ENCODE results near the gene ZNF439. TPM values are rescaled to one million over a fixed set of nuclear protein-coding genes. Genes with fewer than 3 reads are reported as not detected.
"Not testable (repeated sequence)": the region's sequence is repeated elsewhere in the genome, so short reads cannot be mapped to it uniquely, and the experiment has no call there.

The ZNF439 gene
- total and polyA plus RNA-seq, 9 donors: 6.6 to 14.6 (median 10.9) TPM

DNA sequence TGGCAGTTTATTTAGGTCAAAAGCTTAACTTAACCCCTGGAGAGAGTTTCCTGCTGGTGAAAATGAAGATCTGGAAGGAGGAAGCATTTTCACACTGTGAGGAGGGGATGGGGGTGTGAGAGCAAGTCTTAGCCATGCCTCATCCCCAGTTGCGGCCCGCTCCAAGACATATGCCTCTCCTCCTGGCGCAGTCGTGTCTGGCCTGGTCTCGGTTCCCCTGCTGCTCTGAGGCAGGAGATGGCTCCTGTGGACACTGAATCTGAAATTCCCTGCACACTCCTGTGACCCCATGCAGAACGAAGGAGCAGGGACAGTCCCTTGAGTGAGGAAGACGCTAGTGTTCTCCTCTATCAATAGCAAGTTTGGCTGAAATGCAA, 38.7 kb downstream of the ZNF439 start:
- 13 to 26% (median 26%) methylated on average over 7 of the region's 7 CpGs for whole genome bisulfite sequencing, 3 donors
- peaks cover 5% of the 10 kb centered on the region for H3K4me1 ChIP-seq (ENCODE audit: insufficient read depth)
- H3K27ac ChIP-seq: peak overlapping the region in 1 of 2 donors; percentile 75
- no peak for DNase-seq
- intact Hi-C loops (cut with DNase I): loop anchor here in 1 of 4 donors (5.0 kb wide), 1 partner anchor 35 kb away; no protein-coding TSS in a partner anchor
- no peaks in the 10 kb centered on the region for H3K9me3 ChIP-seq
- H3K4me3 ChIP-seq: peak overlapping the region; percentile 84
- TF ChIP-seq, protein P1, sequence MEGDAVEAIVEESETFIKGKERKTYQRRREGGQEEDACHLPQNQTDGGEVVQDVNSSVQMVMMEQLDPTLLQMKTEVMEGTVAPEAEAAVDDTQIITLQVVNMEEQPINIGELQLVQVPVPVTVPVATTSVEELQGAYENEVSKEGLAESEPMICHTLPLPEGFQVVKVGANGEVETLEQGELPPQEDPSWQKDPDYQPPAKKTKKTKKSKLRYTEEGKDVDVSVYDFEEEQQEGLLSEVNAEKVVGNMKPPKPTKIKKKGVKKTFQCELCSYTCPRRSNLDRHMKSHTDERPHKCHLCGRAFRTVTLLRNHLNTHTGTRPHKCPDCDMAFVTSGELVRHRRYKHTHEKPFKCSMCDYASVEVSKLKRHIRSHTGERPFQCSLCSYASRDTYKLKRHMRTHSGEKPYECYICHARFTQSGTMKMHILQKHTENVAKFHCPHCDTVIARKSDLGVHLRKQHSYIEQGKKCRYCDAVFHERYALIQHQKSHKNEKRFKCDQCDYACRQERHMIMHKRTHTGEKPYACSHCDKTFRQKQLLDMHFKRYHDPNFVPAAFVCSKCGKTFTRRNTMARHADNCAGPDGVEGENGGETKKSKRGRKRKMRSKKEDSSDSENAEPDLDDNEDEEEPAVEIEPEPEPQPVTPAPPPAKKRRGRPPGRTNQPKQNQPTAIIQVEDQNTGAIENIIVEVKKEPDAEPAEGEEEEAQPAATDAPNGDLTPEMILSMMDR (IDR thresholded peaks at IDR 0.05): no peak
- TF ChIP-seq POLR2A (IDR thresholded peaks at IDR 0.05): no peak
- no peak for TF ChIP-seq EP300 (IDR thresholded peaks at IDR 0.05)
- no peaks in the 10 kb centered on the region for H3K27me3 ChIP-seq
- no peaks in the 10 kb centered on the region for H3K36me3 ChIP-seq

DNA sequence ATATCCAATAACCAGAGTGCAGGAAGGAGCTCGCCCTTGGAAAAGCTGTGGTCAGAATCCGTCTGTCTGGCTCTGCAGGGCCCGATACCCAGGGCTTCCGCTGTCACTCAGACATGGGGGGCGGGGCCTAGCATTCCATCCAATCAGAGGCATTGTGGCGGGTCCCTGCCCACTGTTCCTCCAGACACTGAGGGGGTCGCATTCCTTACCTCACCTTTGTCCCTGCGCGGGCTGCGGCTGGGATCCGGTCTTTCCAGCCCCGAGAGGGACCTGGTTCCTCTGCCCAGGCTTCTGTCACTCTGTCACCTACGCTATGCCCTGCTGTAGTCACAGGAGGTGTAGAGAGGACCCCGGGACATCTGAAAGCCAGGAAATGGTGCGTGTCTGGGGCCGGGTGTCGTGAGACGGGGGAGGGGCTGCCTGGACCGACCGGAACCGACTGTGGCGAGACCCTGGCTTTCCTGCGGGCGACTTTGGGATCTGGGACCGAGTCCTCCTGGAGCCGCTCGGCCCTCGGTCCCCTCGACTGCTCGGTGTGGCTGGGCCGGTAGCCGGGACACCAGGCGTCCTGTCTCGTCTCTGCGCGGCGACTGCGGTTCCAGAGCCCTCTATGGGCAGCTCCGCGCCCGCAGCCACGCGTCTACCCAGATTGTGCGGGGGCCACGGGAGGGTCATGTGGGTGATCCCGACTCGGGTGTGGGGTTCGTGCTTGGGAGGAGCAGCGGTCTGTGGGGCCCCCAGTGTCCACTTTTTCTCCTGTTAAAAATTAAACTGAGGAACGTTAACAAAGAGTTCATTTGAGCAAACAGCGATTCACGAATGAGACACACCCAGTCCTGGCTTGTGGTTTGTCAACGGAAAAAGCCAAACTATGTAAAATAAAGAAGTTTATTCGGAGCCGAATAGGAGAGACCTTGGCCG, 39.3 kb downstream of the ZNF439 start, which contains the start of gene ZNF69:
Gene ZNF69, plus strand, starts transcription at position 172 of the 921 bp plus-strand sequence. Its CDS starts 142 bp downstream, at position 314.
- H3K4me3 ChIP-seq: peak within 1 kb of the TSS; percentile 84
- H3K27me3 ChIP-seq: no peaks in the 10 kb centered on the region
- H3K9me3 ChIP-seq: no peaks in the 10 kb centered on the region
- DNase-seq: peak; percentile 83 to 89 (median 86)
- peak within 1 kb of the TSS; percentile 63 to 75 for H3K27ac ChIP-seq
- intact Hi-C loops (cut with DNase I): loop anchor here in 1 of 4 donors (5.0 kb wide), 1 partner anchor 34 kb away; no protein-coding TSS in a partner anchor
- peaks cover 5% of the 10 kb centered on the region for H3K4me1 ChIP-seq (ENCODE audit: insufficient read depth)
- peak; percentile 40 for TF ChIP-seq POLR2A (IDR thresholded peaks at IDR 0.05)
- TF ChIP-seq EP300 (IDR thresholded peaks at IDR 0.05): no peak
- H3K36me3 ChIP-seq: no peaks in the 10 kb centered on the region
- WGBS, 3 donors: 0 to 1% (median 1%) methylated on average over 50 to 56 of the region's 56 CpGs

DNA sequence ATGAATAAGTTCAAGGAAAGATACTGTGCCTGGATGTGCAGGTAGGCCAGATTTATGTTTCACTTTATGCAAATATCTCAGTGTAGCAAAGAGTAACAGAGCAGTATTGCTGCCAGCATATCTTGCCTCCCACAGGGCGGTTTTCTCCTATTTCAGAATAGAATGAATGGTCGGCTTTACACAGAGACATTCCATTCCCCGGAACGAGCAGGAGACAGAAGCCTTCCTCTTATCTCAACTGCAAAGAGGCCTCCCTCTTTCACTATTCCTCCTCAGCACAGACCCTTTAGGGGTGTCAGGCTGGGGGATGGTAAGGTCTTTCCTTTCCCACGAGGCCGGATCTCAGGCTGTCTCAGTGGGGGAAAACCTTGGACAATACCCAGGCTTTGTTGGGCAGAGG, 41.4 kb downstream of the ZNF439 start:
- H3K9me3 ChIP-seq; H3K4me1 ChIP-seq (ENCODE audit: insufficient read depth); H3K27me3 ChIP-seq; H3K27ac ChIP-seq; H3K36me3 ChIP-seq; H3K4me3 ChIP-seq; DNase-seq: not testable (repeated sequence)
- 6 to 17% (median 8%) methylated on average over 6 of the region's 6 CpGs for WGBS, 3 donors
- intact Hi-C loops (cut with DNase I): loop anchor here in 1 of 4 donors (5.0 kb wide), 1 partner anchor 32 kb away; no protein-coding TSS in a partner anchor

DNA sequence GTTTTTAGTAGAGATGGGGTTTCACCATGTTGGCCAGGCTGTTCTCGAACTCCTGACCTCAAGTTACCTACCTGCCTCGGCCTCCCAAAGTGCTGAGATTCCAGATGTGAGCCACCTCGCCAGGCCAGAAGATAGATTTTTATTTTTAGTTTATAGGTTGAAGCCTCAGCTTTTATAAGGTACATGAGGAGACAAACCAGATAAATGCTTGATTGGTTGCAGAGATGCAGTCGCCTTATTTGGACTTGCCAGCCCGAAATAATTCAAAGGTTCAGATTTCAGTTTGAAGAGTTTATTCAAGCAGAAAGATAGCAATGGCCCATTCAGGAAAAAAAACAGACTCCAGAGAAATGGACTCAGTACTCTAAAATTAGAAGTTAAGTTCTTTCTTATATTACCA, 42.1 kb downstream of the ZNF439 start:
- TF ChIP-seq EP300 (IDR thresholded peaks at IDR 0.05) (no peak), POLR2A (IDR thresholded peaks at IDR 0.05) (no peak)
- TF ChIP-seq, protein P1 (IDR thresholded peaks at IDR 0.05): no peak
- no peaks in the 10 kb centered on the region for H3K27me3 ChIP-seq
- no peak overlapping the region for H3K4me3 ChIP-seq
- intact Hi-C loops (cut with DNase I): no loop called here
- peaks cover 5% of the 10 kb centered on the region for H3K4me1 ChIP-seq (ENCODE audit: insufficient read depth)
- no peaks in the 10 kb centered on the region for H3K36me3 ChIP-seq
- no peak for DNase-seq
- 78 to 86% (median 80%) methylated on average over 5 of the region's 5 CpGs for WGBS, 3 donors
- no peak overlapping the region for H3K27ac ChIP-seq
- H3K9me3 ChIP-seq: no peaks in the 10 kb centered on the region

DNA sequence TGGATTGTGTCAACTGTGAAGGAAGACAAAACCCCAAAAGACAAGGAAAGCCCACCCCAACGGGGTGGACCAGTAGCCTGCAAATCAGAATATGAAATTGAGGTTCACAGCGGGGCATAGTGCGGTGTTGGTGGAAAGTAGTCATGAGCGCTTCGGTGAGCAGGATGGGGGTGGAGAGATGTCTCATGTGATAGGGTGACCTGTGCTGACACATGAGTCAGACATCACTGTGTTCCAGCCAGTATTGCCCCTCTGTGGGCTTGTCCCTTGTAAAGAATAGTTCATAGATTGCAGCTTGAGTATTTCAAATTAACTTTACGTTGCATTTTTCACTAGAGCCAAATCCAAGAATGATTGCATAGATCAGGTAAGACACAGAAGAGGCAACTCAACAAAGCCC, 46.3 kb downstream of the ZNF439 start:
- intact Hi-C loops (cut with DNase I): loop anchor here in 1 of 4 donors (2.0 kb wide), 1 partner anchor 40 kb away; no protein-coding TSS in a partner anchor
- H3K27ac ChIP-seq: no peak overlapping the region
- H3K4me1 ChIP-seq (ENCODE audit: insufficient read depth): no peaks in the 10 kb centered on the region
- H3K9me3 ChIP-seq: peaks cover 0 to 13% of the 10 kb centered on the region in 2 donors
- TF ChIP-seq, protein P1 (IDR thresholded peaks at IDR 0.05): no peak
- TF ChIP-seq EP300 (IDR thresholded peaks at IDR 0.05) (no peak), POLR2A (IDR thresholded peaks at IDR 0.05) (no peak)
- H3K4me3 ChIP-seq: no peak overlapping the region
- 97 to 98% (median 98%) methylated on average over 6 of the region's 6 CpGs for WGBS, 3 donors
- no peaks in the 10 kb centered on the region for H3K36me3 ChIP-seq
- no peak for DNase-seq
- H3K27me3 ChIP-seq: no peaks in the 10 kb centered on the region
